Immature natural killer cell (primary cell): ENCODE measurements around the gene BBX. TPM values are rescaled to one million over a fixed set of nuclear protein-coding genes. Genes with fewer than 3 reads are reported as not detected.
"Not testable (repeated sequence)": the region's sequence is repeated elsewhere in the genome, so short reads cannot be mapped to it uniquely, and the experiment has no call there.

ENCODE experiments used
- DNase-seq, 3 donors: peaks; one replicate each; pipeline ENCODE4 v3.0.0; 2022; ENCODE audit warnings: mixed read lengths in 1 of 3
- H3K27ac Mint-ChIP-seq, 6 donors: one replicate each; pipeline ENCODE4 v1.8.0; 2020; ENCODE audit warnings: mixed read lengths in 6 of 6, mild to moderate bottlenecking in 5 of 6, inconsistent platforms in 4 of 6, moderate library complexity in 3 of 6
- H3K27me3 Mint-ChIP-seq, 3 donors: one replicate each; pipeline ENCODE4 v1.8.0; 2020 to 2021; ENCODE audit warnings: low read depth in 3 of 3, mild to moderate bottlenecking in 3 of 3, mixed read lengths in 3 of 3, moderate library complexity in 3 of 3, inconsistent platforms in 1 of 3
- H3K36me3 Mint-ChIP-seq, 3 donors: one replicate each; pipeline ENCODE4 v1.8.0; 2020; ENCODE audit warnings: mixed read lengths in 3 of 3, inconsistent platforms in 2 of 3, mild to moderate bottlenecking in 2 of 3
- H3K4me1 Mint-ChIP-seq, 2 donors: one replicate each; pipeline ENCODE4 v1.8.0; 2020; ENCODE audit warnings: inconsistent platforms in 2 of 2, mild to moderate bottlenecking in 2 of 2, mixed read lengths in 2 of 2, moderate library complexity in 1 of 2
- H3K4me3 Mint-ChIP-seq, 5 donors: one replicate each; pipeline ENCODE4 v1.8.0; 2020; ENCODE audit warnings: mild to moderate bottlenecking in 5 of 5, mixed read lengths in 5 of 5, inconsistent platforms in 3 of 5, moderate library complexity in 3 of 5
- H3K9me3 Mint-ChIP-seq, 6 donors: one replicate each; pipeline ENCODE4 v1.8.0; 2020; ENCODE audit warnings: mild to moderate bottlenecking in 6 of 6, mixed read lengths in 6 of 6, inconsistent platforms in 4 of 6, moderate library complexity in 3 of 6
- polyA plus RNA-seq, 3 donors: library from polyadenylated mRNA; unstranded; fragments of 300-500 nt; fragmentation: Illumina TruSeq; gene quantifications; one replicate each; pipeline ENCODE4 v1.2.3, GENCODE V29; 2021

Gene BBX
- polyA plus RNA-seq, 3 donors from 2014 or later = 54.5 to 104 (median 56.4) TPM

GRCh38 chr3:107813026-107813425, 290.3 kb downstream of the BBX start:
- Mint-ChIP-seq H3K36me3 (peaks cover 7 to 14% (median 9%) of the 10 kb centered on the region in 3 donors), H3K4me3 (no peak overlapping the region), H3K27ac (no peak overlapping the region), H3K9me3 (no peaks in the 10 kb centered on the region), H3K4me1 (peaks cover 10 to 11% of the 10 kb centered on the region in 2 donors), H3K27me3 (peaks cover 1 to 8% (median 3%) of the 10 kb centered on the region in 3 donors)
- DNase-seq = no peak

- H3K27ac Mint-ChIP-seq = no peak overlapping the region
- H3K27me3 Mint-ChIP-seq = peaks cover 2 to 14% (median 5%) of the 10 kb centered on the region in 3 donors
- H3K9me3 Mint-ChIP-seq = peaks cover 0 to 4% (median 0%) of the 10 kb centered on the region in 6 donors
- H3K4me1 Mint-ChIP-seq = no peaks in the 10 kb centered on the region
- H3K4me3 Mint-ChIP-seq = no peak overlapping the region
- no peaks in the 10 kb centered on the region for H3K36me3 Mint-ChIP-seq
- DNase-seq = no peak
Measured at GRCh38 chr3:107816107-107816506, 293.3 kb downstream of the BBX start.

- Mint-ChIP-seq H3K36me3 (no peaks in the 10 kb centered on the region), H3K9me3 (peaks cover 0 to 4% (median 0%) of the 10 kb centered on the region in 6 donors), H3K27me3 (peaks cover 2 to 14% (median 5%) of the 10 kb centered on the region in 3 donors), H3K4me1 (no peaks in the 10 kb centered on the region), H3K27ac (no peak overlapping the region), H3K4me3 (no peak overlapping the region)
- DNase-seq = no peak
Measured at GRCh38 chr3:107817076-107817475, 294.3 kb downstream of the BBX start.

GRCh38 chr3:107818025-107818424, 295.3 kb downstream of the BBX start:
- Mint-ChIP-seq H3K4me1 (no peaks in the 10 kb centered on the region), H3K27ac (no peak overlapping the region), H3K4me3 (no peak overlapping the region), H3K9me3 (peaks cover 0 to 4% (median 0%) of the 10 kb centered on the region in 6 donors), H3K27me3 (peaks cover 2 to 14% (median 5%) of the 10 kb centered on the region in 3 donors), H3K36me3 (no peaks in the 10 kb centered on the region)
- no peak for DNase-seq

GRCh38 chr3:107819656-107820055, 296.9 kb downstream of the BBX start:
- Mint-ChIP-seq H3K36me3 (no peaks in the 10 kb centered on the region), H3K27me3 (peaks cover 2 to 14% (median 4%) of the 10 kb centered on the region in 3 donors), H3K27ac (no peak overlapping the region), H3K9me3 (peaks cover 0 to 4% (median 0%) of the 10 kb centered on the region in 6 donors), H3K4me1 (no peaks in the 10 kb centered on the region), H3K4me3 (no peak overlapping the region)
- DNase-seq = no peak

- Mint-ChIP-seq H3K4me3 (no peak overlapping the region), H3K36me3 (no peaks in the 10 kb centered on the region), H3K27ac (no peak overlapping the region), H3K27me3 (peaks cover 3 to 6% (median 4%) of the 10 kb centered on the region in 3 donors), H3K4me1 (no peaks in the 10 kb centered on the region), H3K9me3 (peaks cover 0 to 4% (median 0%) of the 10 kb centered on the region in 6 donors)
- DNase-seq = no peak
Measured at GRCh38 chr3:107822308-107822707, 299.5 kb downstream of the BBX start.

- DNase-seq = no peak
- peaks cover 2 to 5% (median 4%) of the 10 kb centered on the region in 3 donors for H3K27me3 Mint-ChIP-seq
- H3K4me1 Mint-ChIP-seq = no peaks in the 10 kb centered on the region
- no peak overlapping the region for H3K4me3 Mint-ChIP-seq
- no peaks in the 10 kb centered on the region for H3K36me3 Mint-ChIP-seq
- H3K27ac Mint-ChIP-seq = no peak overlapping the region
- H3K9me3 Mint-ChIP-seq = no peaks in the 10 kb centered on the region
Measured at GRCh38 chr3:107824822-107825371, 302.1 kb downstream of the BBX start.

- Mint-ChIP-seq H3K27ac (no peak overlapping the region), H3K4me3 (no peak overlapping the region), H3K9me3 (no peaks in the 10 kb centered on the region), H3K4me1 (no peaks in the 10 kb centered on the region), H3K36me3 (no peaks in the 10 kb centered on the region), H3K27me3 (peaks cover 0 to 5% (median under 1%) of the 10 kb centered on the region in 3 donors)
- no peak for DNase-seq
Measured at GRCh38 chr3:107825556-107825955, 302.8 kb downstream of the BBX start.

- Mint-ChIP-seq H3K36me3 (no peaks in the 10 kb centered on the region), H3K27me3 (peaks cover 0 to 5% (median 0%) of the 10 kb centered on the region in 3 donors), H3K4me3 (no peak overlapping the region), H3K27ac (peak overlapping the region in 1 of 6 donors; percentile 65), H3K4me1 (no peaks in the 10 kb centered on the region), H3K9me3 (no peaks in the 10 kb centered on the region)
- no peak for DNase-seq
Measured at GRCh38 chr3:107826727-107827126, 304.0 kb downstream of the BBX start.

- Mint-ChIP-seq H3K9me3 (no peaks in the 10 kb centered on the region), H3K4me1 (no peaks in the 10 kb centered on the region), H3K4me3 (no peak overlapping the region), H3K27me3 (peaks cover 0 to 3% (median 3%) of the 10 kb centered on the region in 3 donors), H3K36me3 (no peaks in the 10 kb centered on the region), H3K27ac (no peak overlapping the region)
- no peak for DNase-seq
Measured at GRCh38 chr3:107829185-107829584, 306.4 kb downstream of the BBX start.

- Mint-ChIP-seq H3K27ac (no peak overlapping the region), H3K9me3 (no peaks in the 10 kb centered on the region), H3K36me3 (no peaks in the 10 kb centered on the region), H3K4me1 (no peaks in the 10 kb centered on the region), H3K4me3 (no peak overlapping the region), H3K27me3 (peaks cover 0 to 3% (median 2%) of the 10 kb centered on the region in 3 donors)
- DNase-seq = no peak
Measured at GRCh38 chr3:107831590-107831989, 308.8 kb downstream of the BBX start.

GRCh38 chr3:107833043-107833442, 310.3 kb downstream of the BBX start:
- H3K4me3 Mint-ChIP-seq = no peak overlapping the region

GRCh38 chr3:107833722-107834416, 311.1 kb downstream of the BBX start:
- Mint-ChIP-seq H3K27me3 (peaks cover 0 to 3% (median 0%) of the 10 kb centered on the region in 3 donors), H3K36me3 (no peaks in the 10 kb centered on the region), H3K4me3 (no peak overlapping the region), H3K9me3 (no peaks in the 10 kb centered on the region), H3K27ac (no peak overlapping the region), H3K4me1 (no peaks in the 10 kb centered on the region)
- no peak for DNase-seq

More at GRCh38 chr3:107833043-107833442, 310.3 kb downstream of the BBX start:
- no peaks in the 10 kb centered on the region for H3K9me3 Mint-ChIP-seq
- no peaks in the 10 kb centered on the region for H3K36me3 Mint-ChIP-seq
- no peaks in the 10 kb centered on the region for H3K4me1 Mint-ChIP-seq
- DNase-seq = no peak
- H3K27me3 Mint-ChIP-seq = peaks cover 0 to 3% (median under 1%) of the 10 kb centered on the region in 3 donors
- H3K27ac Mint-ChIP-seq = no peak overlapping the region

GRCh38 chr3:107835001-107835400, 312.2 kb downstream of the BBX start:
- H3K4me3 Mint-ChIP-seq = not testable (repeated sequence)

More at GRCh38 chr3:107835001-107835400, 312.2 kb downstream of the BBX start:
- not testable (repeated sequence) for H3K27me3 Mint-ChIP-seq, DNase-seq, H3K36me3 Mint-ChIP-seq, H3K27ac Mint-ChIP-seq, H3K4me1 Mint-ChIP-seq, H3K9me3 Mint-ChIP-seq
